HEK293 (cell line): ENCODE measurements around the gene PALM2AKAP2.

ENCODE experiments used
- GLIS1 ChIP-seq: fragments of 450-650 bp; formaldehyde crosslinking; IDR thresholded peaks from 2 replicates; pipeline ENCODE4 v1.5.1; 2016; ENCODE audit warnings: missing biosample characterization, missing genetic modification characterization
- HOXA7 ChIP-seq: sonication (generic); formaldehyde crosslinking; IDR thresholded peaks from 2 replicates; pipeline ENCODE4 v1.8.1; 2022; ENCODE audit warnings: missing genetic modification reagents, borderline replicate concordance
- KLF8 ChIP-seq: fragments of 450-650 bp; formaldehyde crosslinking; IDR thresholded peaks from 2 replicates; pipeline ENCODE4 v1.5.1; 2016; ENCODE audit warnings: missing biosample characterization, missing genetic modification characterization
- REPIN1 ChIP-seq: fragments of 450-650 bp; formaldehyde crosslinking; IDR thresholded peaks from 2 replicates; pipeline ENCODE4 v1.5.1; 2017; ENCODE audit warnings: missing biosample characterization, missing genetic modification characterization, low read depth
- SETDB1 ChIP-seq: IDR thresholded peaks from one replicate; pipeline ENCODE4 v1.6.1; 2017; ENCODE audit warnings: mild to moderate bottlenecking, low read length, moderate library complexity, mixed read lengths; ENCODE audit not compliant: insufficient read length
- YY2 ChIP-seq: fragments of 450-650 bp; formaldehyde crosslinking; IDR thresholded peaks from 2 replicates; pipeline ENCODE4 v1.5.1; 2016; ENCODE audit warnings: missing biosample characterization, missing genetic modification characterization
- ZFP69B ChIP-seq: fragments of 450-650 bp; formaldehyde crosslinking; IDR thresholded peaks from 2 replicates; pipeline ENCODE4 v1.5.1; 2016; ENCODE audit warnings: missing biosample characterization, missing genetic modification characterization
- ZNF184 ChIP-seq: fragments of 450-650 bp; IDR thresholded peaks from 2 replicates; pipeline ENCODE4 v1.5.1; 2018; ENCODE audit warnings: missing biosample characterization, mild to moderate bottlenecking, missing genetic modification characterization
- ZNF26 ChIP-seq: fragments of 450-650 bp; formaldehyde crosslinking; IDR thresholded peaks from 2 replicates; pipeline ENCODE4 v1.5.1; 2016; ENCODE audit warnings: missing biosample characterization, missing genetic modification characterization
- ZNF37A ChIP-seq: fragments of 450-650 bp; IDR thresholded peaks from 2 replicates; pipeline ENCODE4 v1.5.1; 2018; ENCODE audit warnings: missing biosample characterization, missing genetic modification characterization
- ZNF488 ChIP-seq: fragments of 450-650 bp; formaldehyde crosslinking; IDR thresholded peaks from 2 replicates; pipeline ENCODE4 v1.5.1; 2016; ENCODE audit warnings: missing biosample characterization, missing genetic modification characterization
- ZNF558 ChIP-seq: fragments of 450-650 bp; formaldehyde crosslinking; IDR thresholded peaks from 2 replicates; pipeline ENCODE4 v1.5.1; 2016; ENCODE audit warnings: missing biosample characterization, missing genetic modification characterization
- ZNF629 ChIP-seq: fragments of 450-650 bp; formaldehyde crosslinking; IDR thresholded peaks from 2 replicates; pipeline ENCODE4 v1.5.1; 2017; ENCODE audit warnings: missing biosample characterization, missing genetic modification characterization
- ZNF658 ChIP-seq: fragments of 450-650 bp; formaldehyde crosslinking; IDR thresholded peaks from 2 replicates; pipeline ENCODE4; 2016; ENCODE audit warnings: missing biosample characterization, missing genetic modification characterization
- ZNF843 ChIP-seq: fragments of 450-650 bp; formaldehyde crosslinking; IDR thresholded peaks from 2 replicates; pipeline ENCODE4 v1.5.1; 2016; ENCODE audit warnings: missing biosample characterization, missing genetic modification characterization
- ZXDB ChIP-seq: fragments of 450-650 bp; formaldehyde crosslinking; IDR thresholded peaks from 2 replicates; pipeline ENCODE4 v1.5.1; 2016; ENCODE audit warnings: missing biosample characterization, missing genetic modification characterization
- TF ChIP-seq, protein P1 (sequence below): IDR thresholded peaks from 2 replicates; pipeline ENCODE4 v1.6.1; 2011; ENCODE audit warnings: mild to moderate bottlenecking, low read depth, low read length, borderline replicate concordance
- TF ChIP-seq, protein P2 (sequence below): fragments of 450-650 bp; formaldehyde crosslinking; IDR thresholded peaks from 2 replicates; pipeline ENCODE4 v1.5.1; 2016; ENCODE audit warnings: missing biosample characterization, missing genetic modification characterization
- TF ChIP-seq, protein P3 (sequence below): fragments of 450-650 bp; formaldehyde crosslinking; IDR thresholded peaks from 2 replicates; pipeline ENCODE4 v1.5.1; 2016; ENCODE audit warnings: missing biosample characterization, missing genetic modification characterization, low read depth
- TF ChIP-seq, protein P4 (sequence below): fragments of 450-650 bp; formaldehyde crosslinking; IDR thresholded peaks from 2 replicates; pipeline ENCODE4 v1.5.1; 2016; ENCODE audit warnings: missing biosample characterization, missing genetic modification characterization
- TF ChIP-seq, protein P5 (sequence below): fragments of 450-650 bp; formaldehyde crosslinking; IDR thresholded peaks from 2 replicates; pipeline ENCODE4 v1.5.1; 2016; ENCODE audit warnings: missing biosample characterization, missing genetic modification characterization
- TF ChIP-seq, protein P6 (sequence below): fragments of 450-650 bp; formaldehyde crosslinking; IDR thresholded peaks from 2 replicates; pipeline ENCODE4 v1.5.1; 2016; ENCODE audit warnings: missing biosample characterization, missing genetic modification characterization
- TF ChIP-seq, protein P7 (sequence below): fragments of 450-650 bp; formaldehyde crosslinking; IDR thresholded peaks from 2 replicates; pipeline ENCODE4 v1.5.1; 2017; ENCODE audit warnings: missing biosample characterization, missing genetic modification characterization

The PALM2AKAP2 gene

GRCh38 chr9:109730228-109730627, 49.8 kb upstream of the PALM2AKAP2 start (continued):
- no peak for TF ChIP-seq SETDB1
- TF ChIP-seq REPIN1 (tag by site-specific recombination), result no peak
- TF ChIP-seq, protein P1, sequence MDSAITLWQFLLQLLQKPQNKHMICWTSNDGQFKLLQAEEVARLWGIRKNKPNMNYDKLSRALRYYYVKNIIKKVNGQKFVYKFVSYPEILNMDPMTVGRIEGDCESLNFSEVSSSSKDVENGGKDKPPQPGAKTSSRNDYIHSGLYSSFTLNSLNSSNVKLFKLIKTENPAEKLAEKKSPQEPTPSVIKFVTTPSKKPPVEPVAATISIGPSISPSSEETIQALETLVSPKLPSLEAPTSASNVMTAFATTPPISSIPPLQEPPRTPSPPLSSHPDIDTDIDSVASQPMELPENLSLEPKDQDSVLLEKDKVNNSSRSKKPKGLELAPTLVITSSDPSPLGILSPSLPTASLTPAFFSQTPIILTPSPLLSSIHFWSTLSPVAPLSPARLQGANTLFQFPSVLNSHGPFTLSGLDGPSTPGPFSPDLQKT, result no peak
- TF ChIP-seq, protein P2, sequence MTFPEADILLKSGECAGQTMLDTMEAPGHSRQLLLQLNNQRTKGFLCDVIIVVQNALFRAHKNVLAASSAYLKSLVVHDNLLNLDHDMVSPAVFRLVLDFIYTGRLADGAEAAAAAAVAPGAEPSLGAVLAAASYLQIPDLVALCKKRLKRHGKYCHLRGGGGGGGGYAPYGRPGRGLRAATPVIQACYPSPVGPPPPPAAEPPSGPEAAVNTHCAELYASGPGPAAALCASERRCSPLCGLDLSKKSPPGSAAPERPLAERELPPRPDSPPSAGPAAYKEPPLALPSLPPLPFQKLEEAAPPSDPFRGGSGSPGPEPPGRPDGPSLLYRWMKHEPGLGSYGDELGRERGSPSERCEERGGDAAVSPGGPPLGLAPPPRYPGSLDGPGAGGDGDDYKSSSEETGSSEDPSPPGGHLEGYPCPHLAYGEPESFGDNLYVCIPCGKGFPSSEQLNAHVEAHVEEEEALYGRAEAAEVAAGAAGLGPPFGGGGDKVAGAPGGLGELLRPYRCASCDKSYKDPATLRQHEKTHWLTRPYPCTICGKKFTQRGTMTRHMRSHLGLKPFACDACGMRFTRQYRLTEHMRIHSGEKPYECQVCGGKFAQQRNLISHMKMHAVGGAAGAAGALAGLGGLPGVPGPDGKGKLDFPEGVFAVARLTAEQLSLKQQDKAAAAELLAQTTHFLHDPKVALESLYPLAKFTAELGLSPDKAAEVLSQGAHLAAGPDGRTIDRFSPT (tag by site-specific recombination), result no peak
- TF ChIP-seq, protein P3, sequence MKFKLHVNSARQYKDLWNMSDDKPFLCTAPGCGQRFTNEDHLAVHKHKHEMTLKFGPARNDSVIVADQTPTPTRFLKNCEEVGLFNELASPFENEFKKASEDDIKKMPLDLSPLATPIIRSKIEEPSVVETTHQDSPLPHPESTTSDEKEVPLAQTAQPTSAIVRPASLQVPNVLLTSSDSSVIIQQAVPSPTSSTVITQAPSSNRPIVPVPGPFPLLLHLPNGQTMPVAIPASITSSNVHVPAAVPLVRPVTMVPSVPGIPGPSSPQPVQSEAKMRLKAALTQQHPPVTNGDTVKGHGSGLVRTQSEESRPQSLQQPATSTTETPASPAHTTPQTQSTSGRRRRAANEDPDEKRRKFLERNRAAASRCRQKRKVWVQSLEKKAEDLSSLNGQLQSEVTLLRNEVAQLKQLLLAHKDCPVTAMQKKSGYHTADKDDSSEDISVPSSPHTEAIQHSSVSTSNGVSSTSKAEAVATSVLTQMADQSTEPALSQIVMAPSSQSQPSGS (tag by site-specific recombination), result peak; percentile 78
- no peak for TF ChIP-seq ZNF37A (tag by site-specific recombination)
- no peak for TF ChIP-seq YY2 (tag by site-specific recombination)
- TF ChIP-seq ZNF184 (tag by site-specific recombination), result no peak
- TF ChIP-seq ZFP69B (tag by site-specific recombination), result no peak
- TF ChIP-seq, protein P4, sequence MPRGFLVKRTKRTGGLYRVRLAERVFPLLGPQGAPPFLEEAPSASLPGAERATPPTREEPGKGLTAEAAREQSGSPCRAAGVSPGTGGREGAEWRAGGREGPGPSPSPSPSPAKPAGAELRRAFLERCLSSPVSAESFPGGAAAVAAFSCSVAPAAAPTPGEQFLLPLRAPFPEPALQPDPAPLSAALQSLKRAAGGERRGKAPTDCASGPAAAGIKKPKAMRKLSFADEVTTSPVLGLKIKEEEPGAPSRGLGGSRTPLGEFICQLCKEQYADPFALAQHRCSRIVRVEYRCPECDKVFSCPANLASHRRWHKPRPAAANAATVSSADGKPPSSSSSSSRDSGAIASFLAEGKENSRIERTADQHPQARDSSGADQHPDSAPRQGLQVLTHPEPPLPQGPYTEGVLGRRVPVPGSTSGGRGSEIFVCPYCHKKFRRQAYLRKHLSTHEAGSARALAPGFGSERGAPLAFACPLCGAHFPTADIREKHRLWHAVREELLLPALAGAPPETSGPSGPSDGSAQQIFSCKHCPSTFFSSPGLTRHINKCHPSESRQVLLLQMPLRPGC (tag by site-specific recombination), result peak; percentile 43; the same call in 1 of the 2 replicates
- TF ChIP-seq, protein P5, sequence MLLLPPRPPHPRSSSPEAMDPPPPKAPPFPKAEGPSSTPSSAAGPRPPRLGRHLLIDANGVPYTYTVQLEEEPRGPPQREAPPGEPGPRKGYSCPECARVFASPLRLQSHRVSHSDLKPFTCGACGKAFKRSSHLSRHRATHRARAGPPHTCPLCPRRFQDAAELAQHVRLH (tag by site-specific recombination), result peak; percentile 69; the same call in 1 of the 2 replicates
- TF ChIP-seq, protein P6, sequence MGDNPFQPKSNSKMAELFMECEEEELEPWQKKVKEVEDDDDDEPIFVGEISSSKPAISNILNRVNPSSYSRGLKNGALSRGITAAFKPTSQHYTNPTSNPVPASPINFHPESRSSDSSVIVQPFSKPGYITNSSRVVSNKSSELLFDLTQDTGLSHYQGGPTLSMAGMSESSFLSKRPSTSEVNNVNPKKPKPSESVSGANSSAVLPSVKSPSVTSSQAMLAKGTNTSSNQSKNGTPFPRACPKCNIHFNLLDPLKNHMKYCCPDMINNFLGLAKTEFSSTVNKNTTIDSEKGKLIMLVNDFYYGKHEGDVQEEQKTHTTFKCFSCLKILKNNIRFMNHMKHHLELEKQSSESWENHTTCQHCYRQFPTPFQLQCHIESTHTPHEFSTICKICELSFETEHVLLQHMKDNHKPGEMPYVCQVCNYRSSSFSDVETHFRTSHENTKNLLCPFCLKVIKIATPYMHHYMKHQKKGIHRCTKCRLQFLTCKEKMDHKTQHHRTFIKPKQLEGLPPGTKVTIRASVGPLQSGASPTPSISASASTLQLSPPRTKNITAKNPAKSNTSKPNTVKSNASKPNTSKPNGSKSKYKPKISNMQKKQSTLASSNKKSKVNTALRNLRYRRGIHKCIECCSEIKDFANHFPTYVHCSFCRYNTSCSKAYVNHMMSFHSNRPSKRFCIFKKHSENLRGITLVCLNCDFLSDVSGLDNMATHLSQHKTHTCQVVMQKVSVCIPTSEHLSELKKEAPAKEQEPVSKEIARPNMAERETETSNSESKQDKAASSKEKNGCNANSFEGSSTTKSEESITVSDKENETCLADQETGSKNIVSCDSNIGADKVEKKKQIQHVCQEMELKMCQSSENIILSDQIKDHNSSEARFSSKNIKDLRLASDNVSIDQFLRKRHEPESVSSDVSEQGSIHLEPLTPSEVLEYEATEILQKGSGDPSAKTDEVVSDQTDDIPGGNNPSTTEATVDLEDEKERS (tag by site-specific recombination), result no peak
- 0 out of 2 replicates have a peak, but pooled peaks have one; percentile 45 for TF ChIP-seq ZXDB (tag by site-specific recombination)
- TF ChIP-seq ZNF843 (tag by site-specific recombination), result peak; percentile 76
- TF ChIP-seq, protein P7, sequence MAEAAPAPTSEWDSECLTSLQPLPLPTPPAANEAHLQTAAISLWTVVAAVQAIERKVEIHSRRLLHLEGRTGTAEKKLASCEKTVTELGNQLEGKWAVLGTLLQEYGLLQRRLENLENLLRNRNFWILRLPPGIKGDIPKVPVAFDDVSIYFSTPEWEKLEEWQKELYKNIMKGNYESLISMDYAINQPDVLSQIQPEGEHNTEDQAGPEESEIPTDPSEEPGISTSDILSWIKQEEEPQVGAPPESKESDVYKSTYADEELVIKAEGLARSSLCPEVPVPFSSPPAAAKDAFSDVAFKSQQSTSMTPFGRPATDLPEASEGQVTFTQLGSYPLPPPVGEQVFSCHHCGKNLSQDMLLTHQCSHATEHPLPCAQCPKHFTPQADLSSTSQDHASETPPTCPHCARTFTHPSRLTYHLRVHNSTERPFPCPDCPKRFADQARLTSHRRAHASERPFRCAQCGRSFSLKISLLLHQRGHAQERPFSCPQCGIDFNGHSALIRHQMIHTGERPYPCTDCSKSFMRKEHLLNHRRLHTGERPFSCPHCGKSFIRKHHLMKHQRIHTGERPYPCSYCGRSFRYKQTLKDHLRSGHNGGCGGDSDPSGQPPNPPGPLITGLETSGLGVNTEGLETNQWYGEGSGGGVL (tag by site-specific recombination), result peak; percentile 21; the same call in 1 of the 2 replicates
- TF ChIP-seq ZNF26 (tag by site-specific recombination), result no peak
- TF ChIP-seq ZNF658 (tag by site-specific recombination), result no peak
- 0 out of 2 replicates have a peak, but pooled peaks have one; percentile 36 for TF ChIP-seq KLF8
- no peak for TF ChIP-seq GLIS1 (tag by site-specific recombination)
- peak; percentile 63 for TF ChIP-seq ZNF629 (tag by site-specific recombination)
- TF ChIP-seq ZNF558 (tag by site-specific recombination), result no peak
- no peak for TF ChIP-seq HOXA7 (CRISPR knock-in tag)
- no peak for TF ChIP-seq ZNF488 (tag by site-specific recombination)
